H1 (cell line): ENCODE results near the gene TTLL5.

Source experiments
- POLR2AphosphoS5 ChIP-seq: IDR thresholded peaks from 2 replicates; pipeline ENCODE4 v1.6.1; 2011; ENCODE audit warnings: low read depth, low read length
- TF ChIP-seq, protein P1 (sequence below), 3 experiments: IDR thresholded peaks; 1 replicate in 2 of 3; 2 replicates in 1 of 3; pipeline versions ENCODE4 v1.5.1 to v1.6.1; 2011; ENCODE audit warnings: low read length in 3 of 3, mild to moderate bottlenecking in 3 of 3, inconsistent platforms in 2 of 3, low read depth in 1 of 3, moderate library complexity in 1 of 3; ENCODE audit not compliant: insufficient read depth in 1 of 3; ENCODE audit errors: control extremely low read depth in 1 of 3

DNA sequence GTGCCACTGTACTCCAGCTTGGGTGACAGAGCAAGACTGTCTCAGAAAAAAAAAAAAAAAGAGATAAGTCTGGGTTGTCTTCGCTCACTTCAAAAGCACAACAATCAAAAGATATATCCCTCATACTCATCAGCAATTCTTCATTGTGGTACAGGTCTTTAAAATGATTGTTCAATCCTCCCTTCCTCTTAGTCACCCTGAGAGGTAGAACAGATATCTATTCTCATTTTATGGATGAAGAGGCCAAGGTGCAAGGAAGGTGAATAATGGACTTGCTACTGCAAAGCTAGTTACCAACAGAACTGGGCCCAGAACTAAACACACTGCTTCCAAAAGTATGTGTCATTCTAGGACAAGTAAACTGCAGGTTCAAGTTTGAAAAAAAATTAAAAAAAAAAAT, 7.5 kb upstream of the TTLL5 start:
- no peak for TF ChIP-seq POLR2AphosphoS5
- TF ChIP-seq, protein P1, sequence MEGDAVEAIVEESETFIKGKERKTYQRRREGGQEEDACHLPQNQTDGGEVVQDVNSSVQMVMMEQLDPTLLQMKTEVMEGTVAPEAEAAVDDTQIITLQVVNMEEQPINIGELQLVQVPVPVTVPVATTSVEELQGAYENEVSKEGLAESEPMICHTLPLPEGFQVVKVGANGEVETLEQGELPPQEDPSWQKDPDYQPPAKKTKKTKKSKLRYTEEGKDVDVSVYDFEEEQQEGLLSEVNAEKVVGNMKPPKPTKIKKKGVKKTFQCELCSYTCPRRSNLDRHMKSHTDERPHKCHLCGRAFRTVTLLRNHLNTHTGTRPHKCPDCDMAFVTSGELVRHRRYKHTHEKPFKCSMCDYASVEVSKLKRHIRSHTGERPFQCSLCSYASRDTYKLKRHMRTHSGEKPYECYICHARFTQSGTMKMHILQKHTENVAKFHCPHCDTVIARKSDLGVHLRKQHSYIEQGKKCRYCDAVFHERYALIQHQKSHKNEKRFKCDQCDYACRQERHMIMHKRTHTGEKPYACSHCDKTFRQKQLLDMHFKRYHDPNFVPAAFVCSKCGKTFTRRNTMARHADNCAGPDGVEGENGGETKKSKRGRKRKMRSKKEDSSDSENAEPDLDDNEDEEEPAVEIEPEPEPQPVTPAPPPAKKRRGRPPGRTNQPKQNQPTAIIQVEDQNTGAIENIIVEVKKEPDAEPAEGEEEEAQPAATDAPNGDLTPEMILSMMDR (IDR thresholded peaks at IDR 0.05; ENCODE audit: control extremely low read depth in 1 of 3, insufficient read depth in 1 of 3, low read depth in 1 of 3, low read length in 3 of 3), result no peak
